HEK293 (cell line): ENCODE data around the gene MAGEB4.

Experiments
- CTCF ChIA-PET: fragments of 350-600 bp; formaldehyde crosslinking; extraction: SDS; loops from one replicate; lab custom pipeline; 2021; ENCODE audit warnings: antibody characterized with exemption; lab: Yijun Ruan, JAX
- POLR2A ChIA-PET: fragments of 300-600 bp; formaldehyde crosslinking; extraction: SDS; loops from one replicate; lab custom pipeline; 2020; ENCODE audit warnings: antibody characterized with exemption, inconsistent platforms; lab: Yijun Ruan, JAX
- H3K27ac ChIP-seq: fragments of 200-500 bp; sonication (Bioruptor generic); 2 replicates; pipeline ENCODE4 v1.5.1; 2014; ENCODE audit warnings: low read depth, low read length, control low read depth, inconsistent platforms; ENCODE audit errors: extremely low read depth
- H3K36me3 ChIP-seq, 2 experiments: fragments of 200-500 bp in 1 of 2; sonication (Bioruptor generic) in 1 of 2; 1 replicate in 1 of 2; 2 replicates in 1 of 2; pipeline ENCODE4 v1.5.1; 2014 to 2017; ENCODE audit warnings: inconsistent platforms in 2 of 2, low read length in 2 of 2; ENCODE audit not compliant: control insufficient read depth in 2 of 2, insufficient read depth in 1 of 2
- H3K4me1 ChIP-seq: fragments of 200-500 bp; sonication (Bioruptor generic); 2 replicates; pipeline ENCODE4 v1.5.1; 2014; ENCODE audit warnings: mild to moderate bottlenecking, low read length, inconsistent platforms; ENCODE audit not compliant: control insufficient read depth, insufficient read depth
- H3K4me3 ChIP-seq: 2 replicates; pipeline ENCODE4 v1.5.1; 2011; ENCODE audit warnings: low read depth, mild to moderate bottlenecking, control low read depth, low read length, moderate library complexity
- H3K9me3 ChIP-seq: fragments of 200-500 bp; sonication (Bioruptor generic); 2 replicates; pipeline ENCODE4 v1.5.1; 2014; ENCODE audit warnings: low read depth, low read length, inconsistent platforms; ENCODE audit not compliant: control insufficient read depth, insufficient read depth
- FEZF1 ChIP-seq: fragments of 450-650 bp; formaldehyde crosslinking; IDR thresholded peaks from 2 replicates; pipeline ENCODE4 v1.5.1; 2016; ENCODE audit warnings: missing biosample characterization, missing genetic modification characterization
- GLIS1 ChIP-seq: fragments of 450-650 bp; formaldehyde crosslinking; IDR thresholded peaks from 2 replicates; pipeline ENCODE4 v1.5.1; 2016; ENCODE audit warnings: missing biosample characterization, missing genetic modification characterization
- MEIS1 ChIP-seq: sonication (generic); formaldehyde crosslinking; IDR thresholded peaks from 2 replicates; pipeline ENCODE4 v1.8.1; 2022; ENCODE audit warnings: missing genetic modification reagents, mild to moderate bottlenecking, borderline replicate concordance
- OSR2 ChIP-seq: fragments of 450-650 bp; formaldehyde crosslinking; IDR thresholded peaks from 2 replicates; pipeline ENCODE4 v1.5.1; 2016; ENCODE audit warnings: missing biosample characterization, missing genetic modification characterization
- OVOL3 ChIP-seq: fragments of 450-650 bp; formaldehyde crosslinking; IDR thresholded peaks from 2 replicates; pipeline ENCODE4 v1.5.1; 2016; ENCODE audit warnings: missing biosample characterization, missing genetic modification characterization
- SALL2 ChIP-seq: fragments of 450-650 bp; formaldehyde crosslinking; IDR thresholded peaks from 2 replicates; pipeline ENCODE4 v1.5.0; 2017; ENCODE audit warnings: missing biosample characterization, mild to moderate bottlenecking, missing genetic modification characterization, borderline replicate concordance
- TRIM28 ChIP-seq: IDR thresholded peaks from 2 replicates; pipeline ENCODE4 v1.6.1; 2011; ENCODE audit warnings: low read length, control low read depth, borderline replicate concordance
- ZFP3 ChIP-seq: fragments of 450-650 bp; formaldehyde crosslinking; IDR thresholded peaks from 2 replicates; pipeline ENCODE4 v1.5.1; 2016; ENCODE audit warnings: low read depth, missing biosample characterization, missing genetic modification characterization
- ZFP69B ChIP-seq: fragments of 450-650 bp; formaldehyde crosslinking; IDR thresholded peaks from 2 replicates; pipeline ENCODE4 v1.5.1; 2016; ENCODE audit warnings: missing biosample characterization, missing genetic modification characterization
- ZIC2 ChIP-seq: fragments of 450-650 bp; formaldehyde crosslinking; IDR thresholded peaks from 2 replicates; pipeline ENCODE4 v1.5.1; 2016; ENCODE audit warnings: missing biosample characterization, missing genetic modification characterization
- ZNF132 ChIP-seq: fragments of 450-650 bp; formaldehyde crosslinking; IDR thresholded peaks from 2 replicates; pipeline ENCODE4 v1.5.1; 2017; ENCODE audit warnings: missing biosample characterization, missing genetic modification characterization, borderline replicate concordance
- ZNF138 ChIP-seq: fragments of 450-650 bp; formaldehyde crosslinking; IDR thresholded peaks from 2 replicates; pipeline ENCODE4 v1.5.1; 2016; ENCODE audit warnings: missing biosample characterization, missing genetic modification characterization, borderline replicate concordance
- ZNF146 ChIP-seq: fragments of 450-650 bp; formaldehyde crosslinking; IDR thresholded peaks from 2 replicates; pipeline ENCODE4 v1.5.1; 2016; ENCODE audit warnings: missing biosample characterization, missing genetic modification characterization
- ZNF19 ChIP-seq: fragments of 450-650 bp; formaldehyde crosslinking; IDR thresholded peaks from 2 replicates; pipeline ENCODE4; 2016; ENCODE audit warnings: missing biosample characterization, missing genetic modification characterization, low read depth
- ZNF202 ChIP-seq: fragments of 450-650 bp; formaldehyde crosslinking; IDR thresholded peaks from 2 replicates; pipeline ENCODE4 v1.5.1; 2016; ENCODE audit warnings: missing biosample characterization, missing genetic modification characterization, borderline replicate concordance
- ZNF239 ChIP-seq: fragments of 450-650 bp; formaldehyde crosslinking; IDR thresholded peaks from 2 replicates; pipeline ENCODE4 v1.5.1; 2016; ENCODE audit warnings: missing biosample characterization, missing genetic modification characterization
- ZNF335 ChIP-seq: fragments of 450-650 bp; formaldehyde crosslinking; conservative IDR thresholded peaks from 2 replicates; pipeline ENCODE4 v1.5.1; 2016; ENCODE audit warnings: missing biosample characterization, missing genetic modification characterization
- ZNF366 ChIP-seq: fragments of 450-650 bp; formaldehyde crosslinking; conservative IDR thresholded peaks from 2 replicates; pipeline ENCODE4 v1.5.1; 2016; ENCODE audit warnings: missing biosample characterization, missing genetic modification characterization
- ZNF394 ChIP-seq: fragments of 450-650 bp; formaldehyde crosslinking; IDR thresholded peaks from 2 replicates; pipeline ENCODE4 v1.5.1; 2016; ENCODE audit warnings: missing biosample characterization, missing genetic modification characterization, mild to moderate bottlenecking, moderate library complexity, borderline replicate concordance
- ZNF433 ChIP-seq: fragments of 450-650 bp; formaldehyde crosslinking; IDR thresholded peaks from 2 replicates; pipeline ENCODE4 v1.5.1; 2016; ENCODE audit warnings: missing biosample characterization, missing genetic modification characterization, low read depth
- ZNF521 ChIP-seq: fragments of 450-650 bp; formaldehyde crosslinking; IDR thresholded peaks from 2 replicates; pipeline ENCODE4 v1.5.1; 2017; ENCODE audit warnings: missing biosample characterization, mild to moderate bottlenecking, missing genetic modification characterization
- ZNF596 ChIP-seq: fragments of 450-650 bp; IDR thresholded peaks from 2 replicates; pipeline ENCODE4 v1.5.0; 2018; ENCODE audit warnings: missing biosample characterization, mild to moderate bottlenecking, missing genetic modification characterization, moderate library complexity
- ZNF610 ChIP-seq: fragments of 450-650 bp; formaldehyde crosslinking; IDR thresholded peaks from 2 replicates; pipeline ENCODE4 v1.5.1; 2016; ENCODE audit warnings: missing biosample characterization, missing genetic modification characterization, borderline replicate concordance
- ZNF624 ChIP-seq: fragments of 450-650 bp; formaldehyde crosslinking; IDR thresholded peaks from 2 replicates; pipeline ENCODE4 v1.5.1; 2017; ENCODE audit warnings: missing biosample characterization, missing genetic modification characterization
- ZNF670 ChIP-seq: fragments of 450-650 bp; formaldehyde crosslinking; IDR thresholded peaks from 2 replicates; pipeline ENCODE4 v1.5.1; 2016; ENCODE audit warnings: missing biosample characterization, missing genetic modification characterization, low read depth
- ZNF677 ChIP-seq: fragments of 450-650 bp; IDR thresholded peaks from 2 replicates; pipeline ENCODE4 v1.5.0; 2018; ENCODE audit warnings: missing biosample characterization, mild to moderate bottlenecking, missing genetic modification characterization, moderate library complexity
- ZNF777 ChIP-seq: fragments of 450-650 bp; formaldehyde crosslinking; IDR thresholded peaks from 2 replicates; pipeline ENCODE4 v1.5.1; 2017; ENCODE audit warnings: missing biosample characterization, missing genetic modification characterization, borderline replicate concordance
- ZNF791 ChIP-seq: fragments of 450-650 bp; formaldehyde crosslinking; IDR thresholded peaks from 2 replicates; pipeline ENCODE4 v1.5.1; 2016; ENCODE audit warnings: missing biosample characterization, missing genetic modification characterization
- ZNF843 ChIP-seq: fragments of 450-650 bp; formaldehyde crosslinking; IDR thresholded peaks from 2 replicates; pipeline ENCODE4 v1.5.1; 2016; ENCODE audit warnings: missing biosample characterization, missing genetic modification characterization
- TF ChIP-seq, protein P1 (sequence below): fragments of 450-650 bp; formaldehyde crosslinking; IDR thresholded peaks from 2 replicates; pipeline ENCODE4 v1.5.1; 2016; ENCODE audit warnings: missing biosample characterization, missing genetic modification characterization, low read depth
- TF ChIP-seq, protein P2 (sequence below): fragments of 450-650 bp; formaldehyde crosslinking; conservative IDR thresholded peaks from 2 replicates; pipeline ENCODE4 v1.5.1; 2016; ENCODE audit warnings: low read depth, missing biosample characterization, missing genetic modification characterization
- TF ChIP-seq, protein P3 (sequence below): fragments of 450-650 bp; formaldehyde crosslinking; IDR thresholded peaks from 2 replicates; pipeline ENCODE4 v1.5.1; 2016; ENCODE audit warnings: missing biosample characterization, missing genetic modification characterization

MAGEB4 gene

DNA sequence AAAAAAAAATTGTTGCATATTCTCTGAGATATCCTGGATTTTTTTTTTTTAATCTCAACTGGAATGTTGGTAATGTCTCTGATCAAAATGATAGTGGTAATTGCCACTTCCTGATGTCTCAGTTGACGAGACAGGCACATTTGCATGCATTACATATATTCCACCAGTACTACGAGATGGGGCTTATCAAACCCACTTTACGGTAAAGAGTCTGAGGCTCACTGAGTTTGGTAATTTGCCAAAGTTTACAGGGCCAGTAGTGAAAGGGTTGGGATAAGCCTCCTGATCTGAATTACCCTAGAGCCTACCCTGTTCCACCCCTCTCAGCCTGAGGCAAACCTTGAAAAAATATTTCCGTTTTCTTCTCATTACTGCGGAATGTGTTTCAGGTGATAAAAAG lies 21.1 kb upstream of the MAGEB4 start:
- CTCF ChIA-PET, result no interaction called here
- TF ChIP-seq ZIC2 (tag by site-specific recombination), result no peak
- TF ChIP-seq OVOL3, result no peak
- no peak for TF ChIP-seq ZNF202 (tag by site-specific recombination)
- TF ChIP-seq ZNF366 (tag by site-specific recombination), result no peak
- no peak for TF ChIP-seq SALL2 (tag by site-specific recombination)
- no peak for TF ChIP-seq ZNF596
- no peak for TF ChIP-seq ZFP69B (tag by site-specific recombination)
- TF ChIP-seq ZNF335 (tag by site-specific recombination), result no peak
- no peak for TF ChIP-seq ZNF624 (tag by site-specific recombination)
- TF ChIP-seq, protein P1, sequence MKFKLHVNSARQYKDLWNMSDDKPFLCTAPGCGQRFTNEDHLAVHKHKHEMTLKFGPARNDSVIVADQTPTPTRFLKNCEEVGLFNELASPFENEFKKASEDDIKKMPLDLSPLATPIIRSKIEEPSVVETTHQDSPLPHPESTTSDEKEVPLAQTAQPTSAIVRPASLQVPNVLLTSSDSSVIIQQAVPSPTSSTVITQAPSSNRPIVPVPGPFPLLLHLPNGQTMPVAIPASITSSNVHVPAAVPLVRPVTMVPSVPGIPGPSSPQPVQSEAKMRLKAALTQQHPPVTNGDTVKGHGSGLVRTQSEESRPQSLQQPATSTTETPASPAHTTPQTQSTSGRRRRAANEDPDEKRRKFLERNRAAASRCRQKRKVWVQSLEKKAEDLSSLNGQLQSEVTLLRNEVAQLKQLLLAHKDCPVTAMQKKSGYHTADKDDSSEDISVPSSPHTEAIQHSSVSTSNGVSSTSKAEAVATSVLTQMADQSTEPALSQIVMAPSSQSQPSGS (tag by site-specific recombination), result no peak
- TF ChIP-seq MEIS1 (CRISPR knock-in tag), result no peak
- TF ChIP-seq ZNF19 (tag by site-specific recombination), result no peak
- TF ChIP-seq, all 188 proteins: peak for 0
- H3K36me3 ChIP-seq, result no peaks in the 10 kb centered on the region

DNA sequence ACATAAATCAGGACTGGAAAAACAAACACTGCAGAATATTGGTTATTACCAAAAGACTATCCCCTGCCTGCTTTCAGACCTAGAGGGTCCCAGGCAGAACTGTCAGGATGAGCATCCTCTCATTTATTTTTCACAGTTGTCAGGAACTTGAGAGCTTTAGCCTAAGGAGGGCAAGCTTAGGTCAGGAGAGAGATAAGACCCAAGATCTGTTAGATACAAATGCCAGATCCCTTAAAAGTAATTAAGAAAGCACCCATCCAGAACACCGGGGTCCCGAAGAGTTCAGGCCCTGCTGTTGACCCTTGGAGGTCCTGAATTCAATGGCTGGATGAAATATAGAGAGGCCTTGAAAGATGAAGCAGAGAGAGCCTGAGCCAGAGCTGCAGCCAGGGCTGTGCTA lies 17.3 kb upstream of the MAGEB4 start:
- H3K4me3 ChIP-seq, result no peak overlapping the region
- H3K9me3 ChIP-seq, result no peaks in the 10 kb centered on the region
- no peaks in the 10 kb centered on the region for H3K36me3 ChIP-seq
- TF ChIP-seq FEZF1 (no peak), GLIS1 (no peak), ZNF610 (tag by site-specific recombination) (no peak), ZNF791 (no peak), ZNF433 (no peak), ZNF132 (no peak), TRIM28 (no peak), ZFP3 (tag by site-specific recombination) (no peak), ZNF670 (no peak), ZNF677 (tag by site-specific recombination) (no peak), ZNF138 (tag by site-specific recombination) (no peak), ZNF239 (tag by site-specific recombination) (no peak), OSR2 (tag by site-specific recombination) (no peak), ZNF521 (tag by site-specific recombination) (no peak), ZNF777 (no peak), ZNF843 (no peak), ZNF146 (no peak), ZNF394 (tag by site-specific recombination) (no peak)
- TF ChIP-seq, protein P2, sequence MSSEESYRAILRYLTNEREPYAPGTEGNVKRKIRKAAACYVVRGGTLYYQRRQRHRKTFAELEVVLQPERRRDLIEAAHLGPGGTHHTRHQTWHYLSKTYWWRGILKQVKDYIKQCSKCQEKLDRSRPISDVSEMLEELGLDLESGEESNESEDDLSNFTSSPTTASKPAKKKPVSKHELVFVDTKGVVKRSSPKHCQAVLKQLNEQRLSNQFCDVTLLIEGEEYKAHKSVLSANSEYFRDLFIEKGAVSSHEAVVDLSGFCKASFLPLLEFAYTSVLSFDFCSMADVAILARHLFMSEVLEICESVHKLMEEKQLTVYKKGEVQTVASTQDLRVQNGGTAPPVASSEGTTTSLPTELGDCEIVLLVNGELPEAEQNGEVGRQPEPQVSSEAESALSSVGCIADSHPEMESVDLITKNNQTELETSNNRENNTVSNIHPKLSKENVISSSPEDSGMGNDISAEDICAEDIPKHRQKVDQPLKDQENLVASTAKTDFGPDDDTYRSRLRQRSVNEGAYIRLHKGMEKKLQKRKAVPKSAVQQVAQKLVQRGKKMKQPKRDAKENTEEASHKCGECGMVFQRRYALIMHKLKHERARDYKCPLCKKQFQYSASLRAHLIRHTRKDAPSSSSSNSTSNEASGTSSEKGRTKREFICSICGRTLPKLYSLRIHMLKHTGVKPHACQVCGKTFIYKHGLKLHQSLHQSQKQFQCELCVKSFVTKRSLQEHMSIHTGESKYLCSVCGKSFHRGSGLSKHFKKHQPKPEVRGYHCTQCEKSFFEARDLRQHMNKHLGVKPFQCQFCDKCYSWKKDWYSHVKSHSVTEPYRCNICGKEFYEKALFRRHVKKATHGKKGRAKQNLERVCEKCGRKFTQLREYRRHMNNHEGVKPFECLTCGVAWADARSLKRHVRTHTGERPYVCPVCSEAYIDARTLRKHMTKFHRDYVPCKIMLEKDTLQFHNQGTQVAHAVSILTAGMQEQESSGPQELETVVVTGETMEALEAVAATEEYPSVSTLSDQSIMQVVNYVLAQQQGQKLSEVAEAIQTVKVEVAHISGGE (tag by site-specific recombination), result no peak
- TF ChIP-seq, protein P3, sequence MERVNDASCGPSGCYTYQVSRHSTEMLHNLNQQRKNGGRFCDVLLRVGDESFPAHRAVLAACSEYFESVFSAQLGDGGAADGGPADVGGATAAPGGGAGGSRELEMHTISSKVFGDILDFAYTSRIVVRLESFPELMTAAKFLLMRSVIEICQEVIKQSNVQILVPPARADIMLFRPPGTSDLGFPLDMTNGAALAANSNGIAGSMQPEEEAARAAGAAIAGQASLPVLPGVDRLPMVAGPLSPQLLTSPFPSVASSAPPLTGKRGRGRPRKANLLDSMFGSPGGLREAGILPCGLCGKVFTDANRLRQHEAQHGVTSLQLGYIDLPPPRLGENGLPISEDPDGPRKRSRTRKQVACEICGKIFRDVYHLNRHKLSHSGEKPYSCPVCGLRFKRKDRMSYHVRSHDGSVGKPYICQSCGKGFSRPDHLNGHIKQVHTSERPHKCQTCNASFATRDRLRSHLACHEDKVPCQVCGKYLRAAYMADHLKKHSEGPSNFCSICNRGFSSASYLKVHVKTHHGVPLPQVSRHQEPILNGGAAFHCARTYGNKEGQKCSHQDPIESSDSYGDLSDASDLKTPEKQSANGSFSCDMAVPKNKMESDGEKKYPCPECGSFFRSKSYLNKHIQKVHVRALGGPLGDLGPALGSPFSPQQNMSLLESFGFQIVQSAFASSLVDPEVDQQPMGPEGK (tag by site-specific recombination), result no peak
- TF ChIP-seq, all 188 proteins: peak for 0
- no peak overlapping the region for H3K27ac ChIP-seq
- ChIA-PET POLR2A (no interaction called here), CTCF (no interaction called here)
- H3K4me1 ChIP-seq, result no peaks in the 10 kb centered on the region

More for the DNA sequence above, 21.1 kb upstream of the MAGEB4 start:
- H3K9me3 ChIP-seq, result no peaks in the 10 kb centered on the region
- H3K4me1 ChIP-seq, result no peaks in the 10 kb centered on the region
- H3K27ac ChIP-seq, result no peak overlapping the region
- POLR2A ChIA-PET, result no interaction called here
- H3K4me3 ChIP-seq, result no peak overlapping the region
